22Rv1 (cell line): ENCODE data around the gene KLHL2.
"Not testable (repeated sequence)": the region's sequence is repeated elsewhere in the genome, so short reads cannot be mapped to it uniquely, and the experiment has no call there.

Experiments used
- ZFX ChIP-seq: fragments of 450-650 bp; IDR thresholded peaks from 2 replicates; pipeline ENCODE4 v1.6.1; 2017; ENCODE audit warnings: antibody characterized with exemption, borderline replicate concordance
- TF ChIP-seq, protein P1 (sequence below): fragments of 450-650 bp; IDR thresholded peaks from 2 replicates; pipeline ENCODE4 v1.5.1; 2017; ENCODE audit warnings: mild to moderate bottlenecking

DNA sequence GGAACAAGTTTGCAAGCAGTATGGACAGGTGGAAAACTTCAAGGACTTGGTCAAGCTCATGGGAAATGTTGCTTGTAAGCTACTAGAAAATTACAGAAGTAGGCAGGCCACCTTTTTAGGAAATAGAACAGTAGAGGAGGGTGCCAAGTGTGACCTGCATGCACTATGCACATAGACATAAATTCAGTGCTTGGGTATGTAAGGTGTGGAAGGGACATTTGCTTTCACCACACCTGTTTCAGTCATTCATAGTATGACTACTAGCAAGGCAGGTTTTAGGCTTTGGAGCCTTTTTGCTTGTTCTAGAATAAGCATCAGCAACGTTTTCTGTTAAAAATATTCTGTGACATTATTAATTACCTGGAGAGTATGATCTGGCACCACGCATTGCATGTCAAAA, 20.0 kb downstream of the KLHL2 start:
- TF ChIP-seq, protein P1, sequence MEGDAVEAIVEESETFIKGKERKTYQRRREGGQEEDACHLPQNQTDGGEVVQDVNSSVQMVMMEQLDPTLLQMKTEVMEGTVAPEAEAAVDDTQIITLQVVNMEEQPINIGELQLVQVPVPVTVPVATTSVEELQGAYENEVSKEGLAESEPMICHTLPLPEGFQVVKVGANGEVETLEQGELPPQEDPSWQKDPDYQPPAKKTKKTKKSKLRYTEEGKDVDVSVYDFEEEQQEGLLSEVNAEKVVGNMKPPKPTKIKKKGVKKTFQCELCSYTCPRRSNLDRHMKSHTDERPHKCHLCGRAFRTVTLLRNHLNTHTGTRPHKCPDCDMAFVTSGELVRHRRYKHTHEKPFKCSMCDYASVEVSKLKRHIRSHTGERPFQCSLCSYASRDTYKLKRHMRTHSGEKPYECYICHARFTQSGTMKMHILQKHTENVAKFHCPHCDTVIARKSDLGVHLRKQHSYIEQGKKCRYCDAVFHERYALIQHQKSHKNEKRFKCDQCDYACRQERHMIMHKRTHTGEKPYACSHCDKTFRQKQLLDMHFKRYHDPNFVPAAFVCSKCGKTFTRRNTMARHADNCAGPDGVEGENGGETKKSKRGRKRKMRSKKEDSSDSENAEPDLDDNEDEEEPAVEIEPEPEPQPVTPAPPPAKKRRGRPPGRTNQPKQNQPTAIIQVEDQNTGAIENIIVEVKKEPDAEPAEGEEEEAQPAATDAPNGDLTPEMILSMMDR = not testable (repeated sequence)
- not testable (repeated sequence) for TF ChIP-seq ZFX
